Hepatocyte (in vitro differentiated cells): ENCODE measurements around the gene TRIM43B. TPM values are rescaled to one million over a fixed set of nuclear protein-coding genes. Genes with fewer than 3 reads are reported as not detected.
"Not testable (repeated sequence)": the region's sequence is repeated elsewhere in the genome, so short reads cannot be mapped to it uniquely, and the experiment has no call there.

ENCODE experiments used
- DNase-seq: peaks from one replicate; pipeline ENCODE4 v3.0.0-alpha.2; 2016; ENCODE audit warnings: low spot score
- H2AFZ ChIP-seq: fragments of 200-600 bp; sonication (generic); 2 replicates; pipeline ENCODE4 v1.6.0; 2016; ENCODE audit warnings: antibody characterized with exemption, mild to moderate bottlenecking
- H3K27ac ChIP-seq: fragments of 200-600 bp; sonication (generic); 2 replicates; pipeline ENCODE4 v1.5.1; 2016; ENCODE audit warnings: mild to moderate bottlenecking
- H3K27me3 ChIP-seq: fragments of 200-600 bp; sonication (generic); 2 replicates; pipeline ENCODE4 v1.6.1; 2016
- H3K36me3 ChIP-seq: fragments of 200-600 bp; sonication (generic); replicated peaks from 2 replicates; pipeline ENCODE4 v1.5.1; 2016; ENCODE audit warnings: low read depth; ENCODE audit not compliant: insufficient read depth
- H3K4me1 ChIP-seq: fragments of 200-600 bp; sonication (generic); 2 replicates; pipeline ENCODE4 v1.5.1; 2016; ENCODE audit warnings: mild to moderate bottlenecking, moderate library complexity; ENCODE audit not compliant: insufficient read depth
- H3K4me2 ChIP-seq: fragments of 200-600 bp; sonication (generic); 2 replicates; pipeline ENCODE4 v1.6.0; 2016
- H3K4me3 ChIP-seq: fragments of 200-600 bp; sonication (generic); 2 replicates; pipeline ENCODE4 v1.5.1; 2016; ENCODE audit warnings: mild to moderate bottlenecking
- H3K79me2 ChIP-seq: fragments of 200-600 bp; sonication (generic); 2 replicates; pipeline ENCODE4 v1.6.0; 2017; ENCODE audit warnings: mild to moderate bottlenecking
- H3K9me2 ChIP-seq: fragments of 200-600 bp; sonication (generic); replicated peaks from 2 replicates; pipeline ENCODE4 v1.6.0; 2017; ENCODE audit warnings: mild to moderate bottlenecking; ENCODE audit not compliant: insufficient read depth
- H3K9me3 ChIP-seq: fragments of 200-600 bp; sonication (generic); 2 replicates; pipeline ENCODE4 v1.5.1; 2016; ENCODE audit warnings: low read depth, mild to moderate bottlenecking
- H4K20me1 ChIP-seq: fragments of 200-600 bp; sonication (generic); 2 replicates; pipeline ENCODE4 v1.6.0; 2016; ENCODE audit warnings: mild to moderate bottlenecking; ENCODE audit not compliant: insufficient read depth, poor library complexity, severe bottlenecking
- CTCF ChIP-seq: fragments of 200-600 bp; sonication (generic); IDR thresholded peaks from 2 replicates; pipeline ENCODE4 v1.5.1; 2016; ENCODE audit warnings: antibody characterized with exemption, mild to moderate bottlenecking; ENCODE audit not compliant: poor library complexity
- EZH2 ChIP-seq: fragments of 200-600 bp; sonication (generic); IDR thresholded peaks from 2 replicates; pipeline ENCODE4 v1.6.1; 2016; ENCODE audit warnings: antibody characterized with exemption, mild to moderate bottlenecking, borderline replicate concordance
- EZH2phosphoT487 ChIP-seq: fragments of 200-600 bp; sonication (generic); IDR thresholded peaks from one replicate; pipeline ENCODE4 v1.6.1; 2018; ENCODE audit warnings: antibody characterized with exemption, mild to moderate bottlenecking, low read depth, moderate library complexity; ENCODE audit not compliant: unreplicated experiment, severe bottlenecking
- WGBS: methylation state at CpG from one replicate; pipeline ENCODE4 v1.1.6; 2016; ENCODE audit warnings: low lambda C conversion rate; ENCODE audit errors: missing lambda C conversion rate; 5-methylcytosine and 5-hydroxymethylcytosine counted together
- polyA plus RNA-seq: library from polyadenylated mRNA; unstranded; fragments of >200 nt; fragmentation: Nextera tagmentation; extraction: Ambion mirVana; gene quantifications from 2 replicates; pipeline ENCODE4 v1.2.1, GENCODE V29; 2016
- total RNA-seq: library from RNA; depleted of rRNA; stranded (reverse); fragments of >200 nt; gene quantifications from 2 replicates; pipeline ENCODE4 v1.2.3, GENCODE V29; 2014

Gene TRIM43B
- total RNA-seq (not detected in 2 replicates), polyA plus RNA-seq (not detected in 2 replicates)

DNA sequence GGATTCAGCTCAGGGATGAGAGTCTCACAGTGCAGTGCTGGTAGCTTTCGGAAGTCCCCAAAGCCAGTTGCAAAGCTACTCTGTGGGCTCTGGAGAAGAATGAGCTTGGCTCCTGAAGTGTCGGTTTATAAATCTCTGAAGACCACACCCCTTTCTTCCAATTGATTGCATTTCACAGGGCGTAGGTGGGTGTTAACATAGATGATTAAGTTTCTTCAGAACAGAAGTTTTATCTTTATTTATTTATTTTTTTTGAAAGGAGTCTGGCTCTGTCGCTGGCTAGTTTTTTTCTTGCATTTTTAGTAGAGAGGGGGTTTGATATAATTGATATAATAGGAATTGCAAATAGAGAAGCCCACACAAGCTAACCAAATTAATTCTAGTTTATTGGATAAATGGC lies at the start of gene TRIM43B:
TRIM43B (minus strand) TSS at position 101 of the 400 bp plus-strand sequence. CDS start 2,040 bp downstream, outside the sequence.
- H3K27ac ChIP-seq, H3K9me3 ChIP-seq, H3K79me2 ChIP-seq, DNase-seq, H3K4me2 ChIP-seq, H3K4me3 ChIP-seq, H3K9me2 ChIP-seq, H3K27me3 ChIP-seq, H2AFZ ChIP-seq, H3K4me1 ChIP-seq, H3K36me3 ChIP-seq, H4K20me1 ChIP-seq: not testable (repeated sequence)
- WGBS = 57% methylated on average over 2 of the region's 4 CpGs

DNA sequence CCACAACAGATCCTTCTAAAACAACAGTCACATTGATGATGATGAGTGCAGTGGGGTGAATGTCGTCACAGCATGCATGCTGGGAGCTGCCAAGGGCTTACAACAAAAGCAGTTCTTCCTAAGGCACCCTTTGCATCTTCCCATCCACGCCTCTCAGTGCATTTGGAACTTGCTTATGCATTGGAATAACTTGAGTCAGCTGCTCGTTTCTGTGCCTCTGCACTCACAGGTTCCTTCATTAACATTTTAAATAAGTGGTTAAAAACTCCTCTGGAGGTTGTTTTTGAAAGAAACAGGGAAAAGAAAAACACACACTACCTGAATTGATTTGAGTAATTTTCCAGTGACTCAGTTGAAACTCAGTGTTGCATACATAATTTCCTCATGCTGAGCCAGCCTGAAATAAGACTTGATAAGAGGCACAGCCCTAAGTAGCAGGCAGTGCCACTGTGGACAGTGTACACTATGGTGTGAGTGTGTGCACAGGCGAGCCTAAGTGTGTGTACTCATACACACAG lies 46.8 kb upstream of the TRIM43B start:
- no peaks in the 10 kb centered on the region for H3K79me2 ChIP-seq
- H3K9me3 ChIP-seq = no peaks in the 10 kb centered on the region
- WGBS = 46% methylated on average over 4 of the region's 4 CpGs
- no peak for TF ChIP-seq CTCF
- no peak for TF ChIP-seq EZH2phosphoT487
- TF ChIP-seq EZH2 = no peak
- H3K9me2 ChIP-seq = no peaks in the 10 kb centered on the region
- no peaks in the 10 kb centered on the region for H3K36me3 ChIP-seq
- no peak overlapping the region for H3K4me3 ChIP-seq
- H3K4me2 ChIP-seq = no peak overlapping the region
- H3K27me3 ChIP-seq = no peaks in the 10 kb centered on the region
- no peak overlapping the region for H2AFZ ChIP-seq
- DNase-seq = no peak
- no peaks in the 10 kb centered on the region for H4K20me1 ChIP-seq
- H3K27ac ChIP-seq = no peak overlapping the region
- H3K4me1 ChIP-seq = no peaks in the 10 kb centered on the region

DNA sequence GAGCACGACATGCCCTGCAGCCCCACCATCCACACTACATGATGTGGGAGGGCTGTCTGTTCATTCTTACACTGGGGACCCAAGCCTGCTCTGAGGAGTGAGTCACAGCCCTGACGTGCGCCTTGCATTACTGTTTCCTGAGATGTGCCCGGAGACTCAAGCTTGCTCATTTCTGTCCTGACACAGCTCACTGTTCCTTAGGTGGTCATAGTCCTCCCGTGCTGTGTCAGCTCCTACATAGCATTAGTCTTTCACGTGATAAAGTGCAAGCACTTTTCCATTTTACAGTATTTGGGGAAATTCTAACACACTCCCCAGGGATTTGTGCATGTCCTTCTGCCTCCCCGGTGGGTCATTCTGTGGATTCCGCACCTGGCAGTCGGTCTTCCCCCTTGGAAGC lies 46.2 kb upstream of the TRIM43B start:
- no peaks in the 10 kb centered on the region for H3K27me3 ChIP-seq
- H3K9me2 ChIP-seq = no peaks in the 10 kb centered on the region
- TF ChIP-seq EZH2phosphoT487 (no peak), EZH2 (no peak), CTCF (no peak)
- H2AFZ ChIP-seq = no peak overlapping the region
- H3K27ac ChIP-seq = no peak overlapping the region
- H3K4me3 ChIP-seq = no peak overlapping the region
- 60% methylated on average over 9 of the region's 9 CpGs for WGBS
- no peaks in the 10 kb centered on the region for H3K36me3 ChIP-seq
- no peaks in the 10 kb centered on the region for H3K9me3 ChIP-seq
- H3K79me2 ChIP-seq = no peaks in the 10 kb centered on the region
- H3K4me1 ChIP-seq = no peaks in the 10 kb centered on the region
- no peak for DNase-seq
- no peaks in the 10 kb centered on the region for H4K20me1 ChIP-seq
- H3K4me2 ChIP-seq = no peak overlapping the region

DNA sequence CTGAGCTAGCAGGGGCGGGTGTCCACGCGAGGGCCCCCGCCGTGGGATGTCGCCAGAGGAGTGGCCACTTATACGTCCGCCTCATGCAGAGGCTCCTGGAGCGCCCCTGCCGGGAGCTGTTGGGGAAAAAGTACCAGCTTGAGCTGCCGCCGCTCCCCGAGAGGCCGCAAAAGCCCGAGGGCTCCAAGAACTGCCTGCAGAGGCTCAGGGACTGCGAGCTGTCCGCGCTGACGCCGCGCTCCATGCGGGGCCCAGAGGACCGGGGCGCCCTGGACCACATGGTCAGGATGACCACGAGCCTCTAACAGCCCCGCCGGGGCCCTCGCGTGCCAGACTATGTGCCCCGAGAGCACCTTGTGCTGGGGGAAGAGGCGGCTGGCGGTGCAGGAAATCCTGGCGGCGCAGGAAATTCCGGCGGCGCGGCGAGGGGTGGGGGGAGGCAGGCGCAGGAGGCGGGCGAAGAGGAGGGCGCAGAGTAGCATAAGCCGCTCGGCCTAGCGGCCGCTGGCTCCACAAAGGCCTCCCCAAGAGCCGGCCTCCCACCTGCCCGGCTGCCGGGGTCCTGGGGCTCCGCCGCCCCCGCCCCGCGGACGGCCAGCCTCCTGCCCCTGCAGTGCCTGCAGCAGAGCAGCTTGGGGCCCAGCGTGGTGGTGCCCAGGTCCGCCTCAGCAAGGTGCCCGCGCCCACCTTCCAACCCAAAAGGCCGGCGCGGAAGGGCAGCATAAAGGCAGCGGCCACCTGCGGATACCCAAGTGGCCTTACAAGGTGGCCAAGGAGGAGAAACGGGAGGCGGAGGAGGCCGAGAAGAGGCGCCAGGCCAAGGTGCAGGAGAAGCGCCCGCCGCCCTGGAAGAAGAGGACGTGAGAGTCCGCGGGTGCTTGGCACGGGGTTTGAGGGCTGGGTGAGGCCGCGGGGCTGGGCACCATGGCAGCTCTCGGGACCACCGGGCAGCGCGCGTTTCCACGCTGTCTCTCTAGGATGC lies 42.1 kb upstream of the TRIM43B start:
- WGBS = 93% methylated on average over 67 of the region's 84 CpGs
- DNase-seq = no peak

More for the DNA sequence above, 42.1 kb upstream of the TRIM43B start:
- Histone ChIP-seq H3K36me3 (no peaks in the 10 kb centered on the region), H3K4me3 (no peak overlapping the region), H3K27me3 (no peaks in the 10 kb centered on the region), H2AFZ (no peak overlapping the region), H4K20me1 (no peaks in the 10 kb centered on the region), H3K27ac (no peak overlapping the region), H3K4me2 (no peak overlapping the region), H3K4me1 (no peaks in the 10 kb centered on the region), H3K79me2 (no peaks in the 10 kb centered on the region), H3K9me2 (no peaks in the 10 kb centered on the region), H3K9me3 (no peaks in the 10 kb centered on the region)
- no peak for TF ChIP-seq EZH2
- TF ChIP-seq EZH2phosphoT487 = no peak
- TF ChIP-seq CTCF = no peak
